Medulla oblongata (tissue), 1 donor: ENCODE data around the gene MISFA.
"Not testable (repeated sequence)": the region's sequence is repeated elsewhere in the genome, so short reads cannot be mapped to it uniquely, and the experiment has no call there.

Experiments used
- DNase-seq: peaks from one replicate; pipeline ENCODE4 v3.0.0-alpha.2; 2015; ENCODE audit errors: extremely low spot score

Gene MISFA

GRCh38 chr11:18599739-18600230 is at the start of gene MISFA:
MISFA (plus strand) TSS chr11:18599789; CDS start chr11:18599929, 140 bp downstream.
- no peak for DNase-seq

- no peak for DNase-seq
Observed at GRCh38 chr11:18563090-18563730, 36.4 kb upstream of the MISFA start.

- DNase-seq: no peak
Observed at GRCh38 chr11:18564149-18564548, 35.4 kb upstream of the MISFA start.

- no peak for DNase-seq
Observed at GRCh38 chr11:18566406-18566805, 33.2 kb upstream of the MISFA start.

GRCh38 chr11:18567081-18567480 is 32.5 kb upstream of the MISFA start:
- no peak for DNase-seq

- DNase-seq: no peak
Observed at GRCh38 chr11:18575361-18575760, 24.2 kb upstream of the MISFA start.

GRCh38 chr11:18578975-18579598 is 20.5 kb upstream of the MISFA start:
- DNase-seq: no peak

GRCh38 chr11:18580113-18580766 is 19.3 kb upstream of the MISFA start:
- DNase-seq: no peak

GRCh38 chr11:18581825-18582224 is 17.8 kb upstream of the MISFA start:
- DNase-seq: no peak

GRCh38 chr11:18588297-18589252 is 11.0 kb upstream of the MISFA start, which contains the start of gene UEVLD:
UEVLD (minus strand) TSS chr11:18588734; CDS start chr11:18588654, 80 bp downstream.
- DNase-seq: peak; percentile 90

GRCh38 chr11:18590571-18590970 is 9.0 kb upstream of the MISFA start:
- no peak for DNase-seq

- DNase-seq: not testable (repeated sequence)
Observed at GRCh38 chr11:18594088-18594487, 5.5 kb upstream of the MISFA start.

- no peak for DNase-seq
Observed at GRCh38 chr11:18594999-18595749, 4.4 kb upstream of the MISFA start.

GRCh38 chr11:18600915-18601569 is 1.5 kb downstream of the MISFA start:
- DNase-seq: no peak

- no peak for DNase-seq
Observed at GRCh38 chr11:18608376-18608775, 8.8 kb downstream of the MISFA start.

- DNase-seq: no peak
Observed at GRCh38 chr11:18611196-18611595, 11.6 kb downstream of the MISFA start.

- no peak for DNase-seq
Observed at GRCh38 chr11:18612394-18612793, 12.8 kb downstream of the MISFA start.

- no peak for DNase-seq
Observed at GRCh38 chr11:18614667-18615066, 15.1 kb downstream of the MISFA start.

GRCh38 chr11:18615628-18616392 is 16.2 kb downstream of the MISFA start:
- DNase-seq: no peak
